ENCODE measurements around the gene EPN1.

DNA sequence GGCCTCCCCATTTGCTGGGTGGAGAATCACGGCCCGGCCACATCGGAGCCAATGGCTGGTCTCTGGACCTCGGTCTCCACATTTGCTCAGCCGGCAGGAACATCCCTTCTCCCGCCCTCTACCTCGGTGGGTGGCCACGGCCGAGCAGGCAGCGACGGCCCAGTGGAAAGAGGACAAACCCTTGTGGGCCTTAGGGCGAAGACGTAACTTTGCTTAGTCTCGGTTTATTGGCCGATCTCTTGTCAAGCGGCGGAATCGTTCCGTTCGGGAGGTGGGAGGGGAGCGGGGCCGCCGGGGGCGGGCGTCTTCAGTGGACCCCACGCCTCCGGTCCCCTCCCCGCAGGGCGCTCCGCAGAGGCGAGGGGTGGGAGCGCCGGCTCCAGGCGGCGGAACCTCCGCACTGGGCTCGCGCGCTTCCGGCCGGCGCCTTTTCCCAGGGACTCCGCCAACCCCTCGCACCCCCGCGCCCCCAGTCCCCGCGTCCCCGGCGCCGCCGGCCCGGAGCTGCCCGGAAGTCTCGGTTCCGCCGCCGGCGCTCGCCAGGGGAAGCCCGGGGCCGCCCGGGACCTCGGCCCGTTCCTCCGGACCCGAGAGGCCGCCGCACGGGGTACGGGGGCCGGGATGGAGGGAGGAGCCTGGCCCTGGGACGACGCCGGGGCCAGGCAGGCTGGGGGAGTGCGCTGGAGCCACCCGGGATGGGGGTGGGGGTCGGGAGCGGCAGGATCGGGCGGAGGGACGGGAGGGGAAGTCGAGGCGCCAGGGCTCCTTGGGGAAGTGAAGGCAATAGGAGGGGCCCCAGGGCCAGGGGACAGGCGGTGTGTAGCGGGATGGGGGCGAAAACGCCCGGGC is 34.2 kb upstream of the EPN1 start, which contains the start of gene ZNF580:
- no peak for TF ChIP-seq CTCF (IDR thresholded peaks at IDR 0.05; ENCODE audit: low read depth, low read length)
- no peak for TF ChIP-seq POLR2A (IDR thresholded peaks at IDR 0.05; ENCODE audit: extremely low read depth, insufficient read length)

Data from NB4 (cell line).